GM18498 (cell line): ENCODE results near the gene SMC5.
"Not testable (repeated sequence)": the region's sequence is repeated elsewhere in the genome, so short reads cannot be mapped to it uniquely, and the experiment has no call there.

ENCODE experiments used
- ATAC-seq: cut with Tn5 transposase; IDR thresholded peaks from one replicate; pipeline ENCODE4 v1.9.1; 2021; ENCODE audit warnings: mild to moderate bottlenecking, moderate library complexity; ENCODE audit not compliant: unreplicated experiment

SMC5 gene

GRCh38 chr9:70262948-70263347 lies 4.2 kb downstream of the SMC5 start:
- no peak for ATAC-seq

- ATAC-seq = no peak
Measured at GRCh38 chr9:70263421-70263820, 4.6 kb downstream of the SMC5 start.

- ATAC-seq = no peak
Measured at GRCh38 chr9:70278305-70278704, 19.5 kb downstream of the SMC5 start.

- ATAC-seq = no peak
Measured at GRCh38 chr9:70283848-70284247, 25.1 kb downstream of the SMC5 start.

GRCh38 chr9:70285246-70285645 lies 26.5 kb downstream of the SMC5 start:
- no peak for ATAC-seq

- ATAC-seq = no peak
Measured at GRCh38 chr9:70285981-70286598, 27.3 kb downstream of the SMC5 start.

- ATAC-seq = no peak
Measured at GRCh38 chr9:70290626-70291025, 31.8 kb downstream of the SMC5 start.

GRCh38 chr9:70291446-70291845 lies 32.7 kb downstream of the SMC5 start:
- ATAC-seq = no peak

- no peak for ATAC-seq
Measured at GRCh38 chr9:70292253-70292652, 33.5 kb downstream of the SMC5 start.

- no peak for ATAC-seq
Measured at GRCh38 chr9:70293214-70293613, 34.4 kb downstream of the SMC5 start.

- ATAC-seq = no peak
Measured at GRCh38 chr9:70297141-70297540, 38.4 kb downstream of the SMC5 start.

GRCh38 chr9:70298245-70298771 lies 39.5 kb downstream of the SMC5 start:
- ATAC-seq = no peak

- ATAC-seq = no peak
Measured at GRCh38 chr9:70303268-70303667, 44.5 kb downstream of the SMC5 start.

- ATAC-seq = no peak
Measured at GRCh38 chr9:70304810-70305209, 46.0 kb downstream of the SMC5 start.

- ATAC-seq = no peak
Measured at GRCh38 chr9:70315389-70315788, 56.6 kb downstream of the SMC5 start.

- ATAC-seq = no peak
Measured at GRCh38 chr9:70318002-70318401, 59.2 kb downstream of the SMC5 start.

- no peak for ATAC-seq
Measured at GRCh38 chr9:70322096-70322495, 63.3 kb downstream of the SMC5 start.

- no peak for ATAC-seq
Measured at GRCh38 chr9:70324963-70325362, 66.2 kb downstream of the SMC5 start.

- ATAC-seq = not testable (repeated sequence)
Measured at GRCh38 chr9:70328625-70329024, 69.8 kb downstream of the SMC5 start.

GRCh38 chr9:70340572-70340971 lies 81.8 kb downstream of the SMC5 start:
- ATAC-seq = no peak

- ATAC-seq = no peak
Measured at GRCh38 chr9:70347046-70347445, 88.3 kb downstream of the SMC5 start.

- ATAC-seq = no peak
Measured at GRCh38 chr9:70352356-70352755, 93.6 kb downstream of the SMC5 start.

GRCh38 chr9:70352802-70353201 lies 94.0 kb downstream of the SMC5 start:
- ATAC-seq = no peak
